ENCODE data around the gene HMGCS2. TPM values are rescaled to one million over a fixed set of nuclear protein-coding genes. Genes with fewer than 3 reads are reported as not detected.
"Not testable (repeated sequence)": the region's sequence is repeated elsewhere in the genome, so short reads cannot be mapped to it uniquely, and the experiment has no call there.

Gene HMGCS2
- total RNA-seq, 1 donor: not detected

DNA sequence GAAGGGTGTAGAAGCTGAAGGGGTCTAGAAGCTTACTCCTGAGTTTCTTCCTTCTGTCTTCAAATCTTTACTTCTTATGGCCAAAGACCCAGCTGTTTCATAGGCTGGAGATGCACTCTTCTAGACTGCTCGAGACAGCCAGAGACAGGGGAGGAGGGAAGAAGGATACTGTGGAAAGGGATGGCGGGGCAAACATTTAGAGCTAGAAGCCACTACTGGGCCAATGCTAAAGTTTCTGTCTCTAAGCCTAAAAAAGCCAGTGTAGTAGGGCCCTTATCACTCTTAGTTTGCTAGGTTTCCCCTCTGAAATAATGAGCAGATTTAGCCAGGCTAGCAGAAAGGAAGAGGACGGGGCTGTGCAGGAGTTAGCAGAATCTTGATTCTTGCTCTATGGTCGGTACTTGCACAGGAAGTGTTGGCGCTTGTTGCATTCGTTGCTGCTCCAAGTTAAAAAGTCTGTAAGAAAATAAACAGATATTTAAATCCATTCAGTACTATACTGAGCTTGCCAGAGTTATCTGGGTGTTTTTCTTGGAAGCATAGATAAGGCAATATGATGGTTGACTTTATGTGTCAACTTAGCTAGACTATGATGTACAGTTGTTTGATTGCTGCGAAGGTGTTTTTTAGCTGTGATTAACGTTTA is 25.6 kb upstream of the HMGCS2 start:
- DNase-seq (ENCODE audit: low read depth): no peak
- TF ChIP-seq, protein P1, sequence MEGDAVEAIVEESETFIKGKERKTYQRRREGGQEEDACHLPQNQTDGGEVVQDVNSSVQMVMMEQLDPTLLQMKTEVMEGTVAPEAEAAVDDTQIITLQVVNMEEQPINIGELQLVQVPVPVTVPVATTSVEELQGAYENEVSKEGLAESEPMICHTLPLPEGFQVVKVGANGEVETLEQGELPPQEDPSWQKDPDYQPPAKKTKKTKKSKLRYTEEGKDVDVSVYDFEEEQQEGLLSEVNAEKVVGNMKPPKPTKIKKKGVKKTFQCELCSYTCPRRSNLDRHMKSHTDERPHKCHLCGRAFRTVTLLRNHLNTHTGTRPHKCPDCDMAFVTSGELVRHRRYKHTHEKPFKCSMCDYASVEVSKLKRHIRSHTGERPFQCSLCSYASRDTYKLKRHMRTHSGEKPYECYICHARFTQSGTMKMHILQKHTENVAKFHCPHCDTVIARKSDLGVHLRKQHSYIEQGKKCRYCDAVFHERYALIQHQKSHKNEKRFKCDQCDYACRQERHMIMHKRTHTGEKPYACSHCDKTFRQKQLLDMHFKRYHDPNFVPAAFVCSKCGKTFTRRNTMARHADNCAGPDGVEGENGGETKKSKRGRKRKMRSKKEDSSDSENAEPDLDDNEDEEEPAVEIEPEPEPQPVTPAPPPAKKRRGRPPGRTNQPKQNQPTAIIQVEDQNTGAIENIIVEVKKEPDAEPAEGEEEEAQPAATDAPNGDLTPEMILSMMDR (IDR thresholded peaks at IDR 0.05; ENCODE audit: insufficient read depth, low read depth, low read length): no peak
- H3K4me3 ChIP-seq (ENCODE audit: low read depth, low read length): no peak overlapping the region

DNA sequence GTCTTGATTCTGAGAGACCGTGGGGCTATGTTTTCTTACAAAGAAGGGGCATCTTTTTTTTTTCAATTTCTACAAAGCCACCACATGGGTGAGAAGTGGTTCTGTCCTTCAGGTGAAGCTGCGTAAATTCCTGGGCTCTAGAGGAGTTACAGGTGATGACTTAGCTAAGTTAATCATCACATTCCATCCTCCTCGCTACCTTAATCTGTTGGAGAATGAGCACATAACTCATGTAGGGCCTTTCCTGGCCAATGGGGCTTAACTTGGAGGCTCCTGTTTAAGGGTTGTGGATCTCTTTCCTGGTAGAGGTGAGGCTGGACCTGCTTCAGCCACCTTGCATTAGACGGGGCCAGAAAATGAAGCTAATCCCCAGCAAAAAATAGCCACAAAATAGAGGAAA is 22.7 kb upstream of the HMGCS2 start:
- DNase-seq (ENCODE audit: low read depth): no peak
- TF ChIP-seq, protein P1 (IDR thresholded peaks at IDR 0.05; ENCODE audit: insufficient read depth, low read depth, low read length): no peak
- H3K4me3 ChIP-seq (ENCODE audit: low read depth, low read length): no peak overlapping the region

DNA sequence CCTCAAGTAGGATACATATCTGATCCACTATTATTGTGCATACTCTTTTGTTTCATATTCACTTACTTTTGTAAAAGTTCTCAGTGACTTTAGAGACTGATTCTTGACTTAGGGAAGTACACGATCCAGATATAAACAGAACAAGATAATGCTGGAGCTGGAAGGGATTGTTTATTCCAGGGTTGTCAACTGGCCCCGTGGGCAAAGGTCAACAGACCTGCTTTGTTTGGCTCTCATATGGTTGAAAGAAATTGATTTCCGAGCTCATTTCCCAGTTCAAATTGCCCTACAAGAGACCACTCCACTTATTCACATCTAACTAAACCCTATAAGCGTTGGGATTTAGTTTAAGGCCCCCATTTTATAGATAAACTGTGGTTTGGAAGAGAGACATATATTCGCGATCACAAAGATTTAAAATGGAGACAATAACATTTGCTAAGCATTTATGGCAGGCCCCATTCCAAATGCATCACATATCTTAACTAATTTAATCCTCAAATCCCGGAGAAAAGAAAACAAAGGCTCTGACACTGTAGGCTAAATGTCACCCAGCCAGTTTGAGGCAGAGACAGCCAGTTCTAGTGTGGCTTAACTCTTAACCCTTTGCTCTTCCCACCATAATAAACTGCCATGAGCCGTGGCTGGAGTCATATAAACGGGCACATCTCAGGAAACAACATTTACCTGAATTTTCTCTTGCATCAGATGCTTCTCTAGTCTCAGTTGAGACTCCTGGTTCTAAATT is 21.9 kb upstream of the HMGCS2 start:
- H3K4me3 ChIP-seq (ENCODE audit: low read depth, low read length): no peak overlapping the region
- no peak for DNase-seq (ENCODE audit: low read depth)
- TF ChIP-seq, protein P1 (IDR thresholded peaks at IDR 0.05; ENCODE audit: insufficient read depth, low read depth, low read length): no peak

DNA sequence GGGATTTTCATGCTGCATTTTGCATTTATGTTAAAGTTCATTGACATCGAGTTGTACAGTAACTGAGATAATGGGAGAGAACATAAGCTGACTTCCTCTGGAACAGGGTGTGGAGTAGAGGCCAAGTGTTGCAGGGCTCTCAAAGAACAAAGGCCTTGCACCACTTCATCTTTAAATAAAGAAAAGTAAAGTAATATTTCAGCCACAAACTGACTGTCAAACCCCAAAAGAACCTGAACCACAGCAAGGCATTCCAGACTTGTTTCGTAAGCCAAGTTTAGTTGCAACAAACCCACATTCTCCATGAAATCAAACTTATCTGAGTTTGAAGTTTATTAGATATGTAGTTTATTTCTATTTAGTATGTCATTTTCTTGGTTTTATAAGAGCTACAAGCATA is 19.1 kb upstream of the HMGCS2 start:
- TF ChIP-seq, protein P1 (IDR thresholded peaks at IDR 0.05; ENCODE audit: insufficient read depth, low read depth, low read length): no peak
- peak; percentile 82 for DNase-seq (ENCODE audit: low read depth)
- no peak overlapping the region for H3K4me3 ChIP-seq (ENCODE audit: low read depth, low read length)

DNA sequence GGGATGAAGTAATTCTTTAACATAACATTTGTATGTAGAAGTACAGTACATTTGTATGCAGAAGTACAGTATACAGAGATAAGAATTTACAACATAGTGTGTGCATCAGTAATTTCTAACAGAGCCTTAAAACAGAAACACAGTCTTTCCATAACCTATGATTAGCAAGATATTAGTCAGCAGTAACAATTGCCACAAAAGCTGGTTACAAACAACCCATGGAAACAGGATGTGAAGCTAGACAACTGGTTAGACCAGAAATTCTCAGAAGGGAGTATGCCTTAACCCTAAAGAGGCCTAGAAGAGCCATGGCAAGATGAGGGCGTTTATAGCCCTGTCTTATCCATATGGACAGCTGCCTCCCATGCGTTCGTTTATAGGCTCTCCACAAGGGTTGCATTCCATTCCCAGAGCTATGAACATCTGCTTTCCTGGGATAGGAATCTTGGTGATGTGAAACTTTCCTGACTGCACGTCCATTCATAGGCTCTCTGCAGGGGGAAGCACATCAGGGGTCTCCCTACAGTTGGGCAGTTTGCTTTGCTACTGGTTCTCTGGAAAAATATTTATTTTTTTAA is 17.9 kb upstream of the HMGCS2 start:
- not testable (repeated sequence) for H3K4me3 ChIP-seq (ENCODE audit: low read depth, low read length); DNase-seq (ENCODE audit: low read depth)

DNA sequence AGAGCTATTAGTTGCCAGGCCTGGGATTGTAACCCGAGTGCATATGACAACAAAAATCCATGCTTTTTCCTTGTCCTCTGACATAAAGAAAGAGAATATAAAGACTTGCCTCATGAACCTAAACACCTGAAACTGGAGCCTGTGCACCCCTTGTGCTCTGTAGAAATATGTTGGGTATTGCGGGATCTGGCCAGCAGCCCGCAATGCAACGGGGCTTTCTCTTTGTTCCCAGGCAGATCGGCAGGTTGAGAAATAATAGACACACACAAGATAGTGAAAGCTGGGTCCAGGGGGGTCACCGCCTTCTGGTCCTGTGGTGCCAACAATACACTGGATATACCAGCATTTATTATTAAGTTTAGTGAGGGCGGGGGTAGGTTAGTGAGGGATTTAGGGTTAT is 17.3 kb upstream of the HMGCS2 start:
- not testable (repeated sequence) for DNase-seq (ENCODE audit: low read depth); H3K4me3 ChIP-seq (ENCODE audit: low read depth, low read length)

- TF ChIP-seq, protein P1 (IDR thresholded peaks at IDR 0.05; ENCODE audit: insufficient read depth, low read depth, low read length): no peak
- DNase-seq (ENCODE audit: low read depth): peak; percentile 92
Observed at GRCh38 chr1:119784191-119784781, 15.6 kb upstream of the HMGCS2 start.

More at GRCh38 chr1:119784191-119784781, 15.6 kb upstream of the HMGCS2 start:
- H3K4me3 ChIP-seq (ENCODE audit: low read depth, low read length): no peak overlapping the region
